IgD-negative memory B cell (primary cell): ENCODE measurements around the gene AKT1. TPM values are rescaled to one million over a fixed set of nuclear protein-coding genes. Genes with fewer than 3 reads are reported as not detected.
A peak's percentile ranks its signal among the peaks of the same experiment; 100 is the strongest.

ENCODE experiments used
- H3K27ac Mint-ChIP-seq, 3 donors: one replicate each; pipeline ENCODE4 v1.8.0; 2020 to 2022; ENCODE audit warnings: mild to moderate bottlenecking in 3 of 3, mixed read lengths in 3 of 3, moderate library complexity in 1 of 3
- H3K27me3 Mint-ChIP-seq: one replicate; pipeline ENCODE4 v1.8.0; 2021; ENCODE audit warnings: mixed read lengths
- H3K36me3 Mint-ChIP-seq: one replicate; pipeline ENCODE4 v1.8.0; 2020; ENCODE audit warnings: mild to moderate bottlenecking, mixed read lengths
- H3K4me1 Mint-ChIP-seq, 3 donors: one replicate each; pipeline ENCODE4 v1.8.0; 2020 to 2022; ENCODE audit warnings: mixed read lengths in 3 of 3, mild to moderate bottlenecking in 1 of 3
- H3K4me3 Mint-ChIP-seq, 4 donors: one replicate each; pipeline ENCODE4 v1.8.0; 2020 to 2022; ENCODE audit warnings: mild to moderate bottlenecking in 4 of 4, mixed read lengths in 4 of 4, moderate library complexity in 3 of 4
- H3K9me3 Mint-ChIP-seq, 3 donors: one replicate each; pipeline ENCODE4 v1.8.0; 2020 to 2021; ENCODE audit warnings: mixed read lengths in 3 of 3, mild to moderate bottlenecking in 1 of 3
- polyA plus RNA-seq: library from polyadenylated mRNA; unstranded; fragments of 300-500 nt; fragmentation: Illumina TruSeq; gene quantifications from one replicate; pipeline ENCODE4 v1.2.3, GENCODE V29; 2021

AKT1 gene
- polyA plus RNA-seq, 1 donor from 2014 or later: 8.2 TPM

DNA sequence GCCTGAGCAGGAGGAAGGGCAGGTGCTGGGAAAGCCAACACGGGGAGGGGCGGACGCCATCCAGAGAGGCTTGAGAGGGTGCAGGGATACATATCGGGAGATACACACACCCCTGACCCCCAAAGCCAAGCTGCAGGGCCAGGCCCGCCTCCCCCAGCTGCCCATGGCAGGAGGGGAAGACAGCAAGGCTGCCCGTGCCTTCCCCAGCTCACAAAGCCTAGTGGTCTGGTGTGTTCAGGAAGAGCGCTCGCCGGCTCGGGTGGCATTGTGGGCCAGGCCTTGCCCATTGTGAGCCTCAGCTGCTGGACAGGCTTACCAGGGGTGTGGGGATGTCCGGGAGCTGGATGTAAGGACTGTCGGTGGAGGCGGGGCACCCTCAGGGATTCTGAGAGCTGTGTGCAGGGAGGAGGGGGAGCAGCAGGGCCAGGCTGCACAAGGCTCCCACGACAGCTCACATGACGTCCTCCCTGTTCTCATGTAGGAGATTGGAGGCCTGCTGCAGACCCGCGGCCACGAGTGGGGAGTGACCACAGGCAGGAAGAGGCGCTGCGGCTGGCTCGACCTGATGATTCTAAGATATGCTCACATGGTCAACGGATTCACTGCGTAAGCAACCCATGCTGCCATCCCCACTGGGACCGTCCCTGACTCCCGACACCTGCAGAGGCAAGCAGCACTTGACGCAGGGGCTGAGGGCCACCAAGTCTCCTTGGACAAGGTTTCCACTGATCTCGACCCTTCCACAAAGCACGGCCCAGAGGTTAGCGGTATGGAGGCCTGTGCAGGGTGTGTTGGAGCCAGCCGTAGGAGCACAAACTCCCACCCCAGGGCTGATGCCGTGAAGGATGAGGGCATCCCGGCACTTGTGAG is 52.7 kb downstream of the AKT1 start:
- H3K27ac Mint-ChIP-seq: no peak overlapping the region
- peak overlapping the region in 1 of 4 donors; percentile 49 for H3K4me3 Mint-ChIP-seq
- H3K4me1 Mint-ChIP-seq: peaks cover 0 to 2% (median 0%) of the 10 kb centered on the region in 3 donors
- no peaks in the 10 kb centered on the region for H3K36me3 Mint-ChIP-seq
- H3K27me3 Mint-ChIP-seq: peaks cover 2% of the 10 kb centered on the region
- H3K9me3 Mint-ChIP-seq: no peaks in the 10 kb centered on the region

DNA sequence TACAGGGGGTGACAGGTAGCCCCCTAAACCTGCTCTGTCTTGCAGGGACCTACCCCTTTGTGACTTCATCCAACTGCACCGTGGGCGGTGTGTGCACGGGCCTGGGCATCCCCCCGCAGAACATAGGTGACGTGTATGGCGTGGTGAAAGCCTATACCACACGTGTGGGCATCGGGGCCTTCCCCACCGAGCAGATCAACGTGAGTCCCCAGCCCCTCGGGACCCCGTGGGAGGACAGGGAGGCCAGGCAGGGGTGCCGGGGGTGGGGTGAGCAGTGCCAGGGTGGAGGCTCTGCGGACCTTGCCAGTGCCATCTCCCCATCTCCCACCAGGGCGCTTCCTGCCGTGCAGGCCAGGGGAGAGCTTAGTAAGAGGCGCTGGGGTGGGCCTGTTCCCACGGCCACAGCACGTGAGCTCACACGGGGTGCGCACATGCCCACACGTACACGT is 53.7 kb downstream of the AKT1 start:
- Mint-ChIP-seq H3K27ac (no peak overlapping the region), H3K27me3 (peaks cover 2% of the 10 kb centered on the region), H3K9me3 (no peaks in the 10 kb centered on the region), H3K36me3 (no peaks in the 10 kb centered on the region), H3K4me3 (no peak overlapping the region), H3K4me1 (peaks cover 0 to 2% (median 0%) of the 10 kb centered on the region in 3 donors)

DNA sequence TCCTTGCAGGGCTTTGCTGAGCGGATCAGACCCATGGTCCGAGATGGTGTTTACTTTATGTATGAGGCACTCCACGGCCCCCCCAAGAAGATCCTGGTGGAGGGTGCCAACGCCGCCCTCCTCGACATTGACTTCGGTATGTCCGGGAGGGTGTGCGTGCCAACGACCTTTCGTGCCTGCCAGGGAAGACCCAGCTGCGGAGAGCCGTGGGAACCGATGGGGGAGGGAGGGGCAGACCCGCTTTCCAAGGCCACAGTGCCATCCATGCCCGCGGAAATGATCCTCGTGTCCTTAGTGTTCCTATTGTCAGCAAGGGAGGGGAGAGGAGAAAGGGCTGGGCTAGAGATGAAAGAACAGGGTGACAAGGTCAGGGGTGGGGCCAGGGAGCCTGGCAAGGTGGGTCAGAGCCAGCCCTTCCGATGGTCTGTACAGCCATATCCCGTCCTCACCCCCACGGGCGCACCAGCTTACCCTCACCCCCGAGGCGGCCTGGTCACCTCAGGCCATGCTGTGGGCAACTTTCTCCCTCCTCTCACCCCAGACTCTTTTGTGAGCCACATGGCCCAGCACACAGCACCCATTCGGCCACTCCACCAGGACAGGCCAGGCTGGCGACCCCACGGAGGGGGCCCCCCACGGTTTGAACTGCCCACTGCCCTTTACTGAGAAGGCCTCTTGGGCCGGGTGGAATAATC is 54.3 kb downstream of the AKT1 start:
- Mint-ChIP-seq H3K36me3 (no peaks in the 10 kb centered on the region), H3K4me3 (no peak overlapping the region), H3K9me3 (no peaks in the 10 kb centered on the region), H3K27me3 (peaks cover 2% of the 10 kb centered on the region), H3K4me1 (peaks cover 0 to 2% (median 0%) of the 10 kb centered on the region in 3 donors), H3K27ac (no peak overlapping the region)

DNA sequence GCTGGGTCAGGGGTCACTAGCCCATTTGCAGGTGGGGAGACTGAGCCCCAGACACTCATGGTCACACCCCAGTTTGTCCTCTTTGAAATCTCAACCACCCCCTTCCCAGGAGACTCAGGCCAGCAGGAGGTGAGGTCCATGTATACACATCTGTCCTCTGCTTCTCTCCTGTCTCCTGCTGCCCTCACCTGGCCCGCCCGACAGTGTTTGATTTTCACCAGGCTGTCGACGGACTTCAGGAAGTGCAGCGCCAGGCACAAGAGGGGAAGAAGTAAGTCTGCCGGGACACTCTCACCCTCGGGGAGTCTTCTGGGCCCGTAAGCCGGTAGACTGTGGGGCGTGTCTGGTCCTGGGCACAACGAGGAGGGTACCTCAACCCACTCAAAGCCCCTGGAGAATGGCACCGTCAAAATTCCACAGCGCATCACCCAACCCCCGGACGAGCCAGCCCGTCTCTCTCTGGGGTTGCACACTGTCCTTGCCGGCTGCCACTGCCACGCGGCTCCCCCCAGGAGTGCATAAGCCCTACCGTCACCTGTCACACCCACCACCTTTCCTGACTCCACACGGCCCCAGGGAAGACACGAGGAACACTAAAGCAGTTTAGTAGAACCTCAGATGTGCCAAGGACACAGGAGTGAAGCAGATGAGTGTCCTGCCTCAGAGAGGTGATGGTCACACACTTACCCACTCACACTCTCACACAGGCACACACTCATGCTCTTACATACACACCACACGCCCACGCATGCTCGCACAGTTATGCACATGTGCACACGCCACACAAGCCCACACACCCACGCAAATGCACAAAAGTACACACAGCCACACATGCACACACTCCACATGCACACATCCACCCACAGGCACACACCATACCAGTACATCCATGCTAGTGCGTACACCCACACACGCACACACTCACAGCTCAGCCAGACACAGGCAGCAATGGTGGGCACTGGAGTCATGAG is 55.7 kb downstream of the AKT1 start:
- H3K27me3 Mint-ChIP-seq: peaks cover 2% of the 10 kb centered on the region

GRCh38 chr14:104739026-104739425 is 56.5 kb downstream of the AKT1 start:
- Mint-ChIP-seq H3K27ac (no peak overlapping the region), H3K4me1 (no peaks in the 10 kb centered on the region), H3K36me3 (no peaks in the 10 kb centered on the region), H3K27me3 (peaks cover 2% of the 10 kb centered on the region), H3K9me3 (no peaks in the 10 kb centered on the region), H3K4me3 (no peak overlapping the region)

More for the DNA sequence above, 55.7 kb downstream of the AKT1 start:
- no peaks in the 10 kb centered on the region for H3K9me3 Mint-ChIP-seq
- no peaks in the 10 kb centered on the region for H3K4me1 Mint-ChIP-seq
- H3K36me3 Mint-ChIP-seq: no peaks in the 10 kb centered on the region
- H3K27ac Mint-ChIP-seq: no peak overlapping the region
- peak overlapping the region in 1 of 4 donors; percentile 0 for H3K4me3 Mint-ChIP-seq

DNA sequence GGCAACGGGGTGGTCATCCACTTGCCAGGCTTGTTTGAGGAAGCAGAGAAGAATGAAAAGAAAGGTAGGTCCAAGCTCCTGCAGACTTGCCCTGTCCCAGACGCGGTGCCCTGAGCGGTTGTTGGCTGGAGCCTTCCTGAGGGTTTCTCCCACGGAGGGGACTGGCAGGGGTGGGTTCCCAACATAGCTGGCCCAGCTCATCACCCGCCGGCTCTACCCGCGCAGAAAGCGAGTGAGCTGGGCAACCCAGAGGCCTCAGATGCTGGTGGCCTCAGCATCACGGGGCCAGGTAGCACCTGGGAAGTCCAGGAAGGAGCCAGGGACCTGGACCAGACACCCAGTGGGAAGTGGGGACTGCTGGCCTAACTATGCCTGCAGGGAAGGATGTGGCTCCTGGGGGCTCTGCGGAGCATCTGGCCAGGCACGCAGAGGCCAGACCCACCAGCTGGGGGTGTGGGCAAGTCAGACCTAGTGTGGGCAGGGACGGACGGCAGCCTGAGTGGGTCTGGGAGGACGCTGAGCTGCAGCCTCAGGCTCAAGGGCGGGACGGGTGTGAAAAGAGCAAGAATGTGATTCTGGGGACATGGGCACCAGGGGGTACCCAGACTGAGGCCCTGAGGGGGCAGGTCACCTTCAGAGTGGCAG is 57.1 kb downstream of the AKT1 start:
- peak overlapping the region in 1 of 3 donors; percentile 23 for H3K27ac Mint-ChIP-seq
- H3K4me1 Mint-ChIP-seq: no peaks in the 10 kb centered on the region
- H3K9me3 Mint-ChIP-seq: no peaks in the 10 kb centered on the region
- H3K36me3 Mint-ChIP-seq: no peaks in the 10 kb centered on the region
- H3K4me3 Mint-ChIP-seq: no peak overlapping the region
- peaks cover 2% of the 10 kb centered on the region for H3K27me3 Mint-ChIP-seq

DNA sequence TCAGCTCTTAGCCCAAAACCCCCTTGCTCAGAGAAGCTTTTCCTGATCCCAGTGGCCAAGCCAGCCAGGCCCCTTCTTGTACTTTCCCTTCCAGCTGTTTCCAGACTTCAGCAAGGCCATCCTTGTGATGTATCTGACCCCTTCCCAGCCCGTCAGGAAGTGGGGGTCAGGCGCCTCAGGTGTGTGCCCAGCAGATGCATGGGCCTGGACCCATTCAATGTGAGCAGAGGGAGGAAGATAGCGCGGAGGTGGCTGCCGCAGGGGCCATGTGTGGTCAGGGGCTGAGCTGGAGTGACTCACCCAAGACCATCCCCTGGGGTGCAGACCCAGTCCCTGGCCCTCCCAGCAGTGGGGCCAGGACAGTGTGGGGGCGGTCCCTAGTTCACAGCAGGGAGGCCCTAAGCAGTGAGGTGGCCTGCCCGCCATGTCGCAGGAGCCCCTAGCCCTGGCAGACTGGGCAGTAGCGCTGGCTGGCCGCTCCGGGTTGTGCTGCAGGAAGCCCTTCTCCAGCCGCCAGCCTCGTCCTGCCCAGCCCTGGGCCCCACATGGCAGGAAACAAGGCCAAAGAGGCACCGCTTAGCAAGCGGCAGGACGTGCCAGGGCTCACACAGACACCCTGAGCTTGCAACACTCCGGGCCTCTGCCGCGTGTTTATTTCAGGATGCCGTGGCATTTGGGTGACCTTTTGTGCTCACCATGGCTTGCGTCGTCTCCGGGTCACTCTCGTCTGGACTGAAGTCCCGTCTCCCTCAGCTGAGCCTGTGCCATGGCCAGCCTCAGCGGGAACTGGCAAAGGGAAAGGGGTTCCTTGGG is 59.5 kb downstream of the AKT1 start:
- H3K27ac Mint-ChIP-seq: no peak overlapping the region
- no peaks in the 10 kb centered on the region for H3K36me3 Mint-ChIP-seq
- no peaks in the 10 kb centered on the region for H3K9me3 Mint-ChIP-seq
- H3K27me3 Mint-ChIP-seq: peaks cover 2% of the 10 kb centered on the region
- H3K4me1 Mint-ChIP-seq: no peaks in the 10 kb centered on the region
- H3K4me3 Mint-ChIP-seq: no peak overlapping the region

GRCh38 chr14:104734991-104735779 is 60.4 kb downstream of the AKT1 start:
- no peaks in the 10 kb centered on the region for H3K36me3 Mint-ChIP-seq
- no peaks in the 10 kb centered on the region for H3K9me3 Mint-ChIP-seq
- H3K4me3 Mint-ChIP-seq: no peak overlapping the region
- H3K27ac Mint-ChIP-seq: no peak overlapping the region
- H3K27me3 Mint-ChIP-seq: peaks cover 2% of the 10 kb centered on the region
- no peaks in the 10 kb centered on the region for H3K4me1 Mint-ChIP-seq

DNA sequence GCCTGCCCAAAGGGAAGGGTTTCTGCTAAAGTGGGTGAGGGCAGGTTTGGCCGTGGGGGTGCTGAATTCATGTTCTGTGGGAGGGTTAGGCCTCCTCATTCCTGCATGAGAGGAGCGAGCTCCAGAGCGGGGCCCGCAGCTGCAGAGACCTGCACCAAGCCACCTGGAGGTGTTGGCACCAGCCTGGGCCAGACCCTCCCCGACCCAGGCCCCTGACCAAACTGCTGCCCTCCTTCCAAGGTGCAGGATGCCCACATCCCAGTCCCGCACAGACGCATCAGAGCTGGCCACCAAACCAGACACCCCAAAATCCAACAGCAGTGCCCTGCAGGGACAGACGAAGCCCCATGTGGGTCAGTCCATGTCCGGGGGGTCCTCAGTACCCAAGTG is 61.0 kb downstream of the AKT1 start:
- Mint-ChIP-seq H3K27ac (no peak overlapping the region), H3K27me3 (peaks cover 2% of the 10 kb centered on the region), H3K4me3 (no peak overlapping the region), H3K9me3 (no peaks in the 10 kb centered on the region), H3K4me1 (no peaks in the 10 kb centered on the region), H3K36me3 (no peaks in the 10 kb centered on the region)

DNA sequence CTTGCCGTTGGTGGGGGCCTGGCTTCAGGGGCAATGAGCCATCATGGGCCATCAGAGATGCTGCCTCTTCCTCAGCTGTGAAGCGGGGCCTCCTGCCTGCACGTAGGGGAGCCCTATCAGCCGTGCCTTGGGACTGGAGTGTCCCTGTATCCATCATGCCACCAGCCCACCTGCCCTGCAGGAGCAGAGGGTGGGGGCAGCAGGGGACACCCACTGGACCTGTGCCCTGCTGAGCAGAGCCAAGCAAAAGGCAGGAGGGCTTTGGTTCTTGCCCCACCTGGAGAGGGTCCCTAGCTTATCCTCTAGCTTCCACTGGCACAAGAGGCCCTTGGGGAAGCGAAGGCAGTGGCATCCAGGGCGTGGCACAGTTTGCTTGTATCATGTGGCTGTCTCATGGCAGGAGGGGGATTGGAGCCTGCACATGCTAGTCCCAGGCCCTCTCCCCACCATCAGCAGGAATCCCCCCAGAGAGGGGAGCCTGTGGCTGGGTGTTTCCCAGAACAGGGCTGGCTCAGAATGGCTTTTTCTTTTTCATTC is 61.4 kb downstream of the AKT1 start:
- H3K36me3 Mint-ChIP-seq: no peaks in the 10 kb centered on the region
- no peak overlapping the region for H3K27ac Mint-ChIP-seq
- no peaks in the 10 kb centered on the region for H3K9me3 Mint-ChIP-seq
- peaks cover 2% of the 10 kb centered on the region for H3K27me3 Mint-ChIP-seq
- H3K4me3 Mint-ChIP-seq: peak overlapping the region in 1 of 4 donors; percentile 12
- no peaks in the 10 kb centered on the region for H3K4me1 Mint-ChIP-seq

DNA sequence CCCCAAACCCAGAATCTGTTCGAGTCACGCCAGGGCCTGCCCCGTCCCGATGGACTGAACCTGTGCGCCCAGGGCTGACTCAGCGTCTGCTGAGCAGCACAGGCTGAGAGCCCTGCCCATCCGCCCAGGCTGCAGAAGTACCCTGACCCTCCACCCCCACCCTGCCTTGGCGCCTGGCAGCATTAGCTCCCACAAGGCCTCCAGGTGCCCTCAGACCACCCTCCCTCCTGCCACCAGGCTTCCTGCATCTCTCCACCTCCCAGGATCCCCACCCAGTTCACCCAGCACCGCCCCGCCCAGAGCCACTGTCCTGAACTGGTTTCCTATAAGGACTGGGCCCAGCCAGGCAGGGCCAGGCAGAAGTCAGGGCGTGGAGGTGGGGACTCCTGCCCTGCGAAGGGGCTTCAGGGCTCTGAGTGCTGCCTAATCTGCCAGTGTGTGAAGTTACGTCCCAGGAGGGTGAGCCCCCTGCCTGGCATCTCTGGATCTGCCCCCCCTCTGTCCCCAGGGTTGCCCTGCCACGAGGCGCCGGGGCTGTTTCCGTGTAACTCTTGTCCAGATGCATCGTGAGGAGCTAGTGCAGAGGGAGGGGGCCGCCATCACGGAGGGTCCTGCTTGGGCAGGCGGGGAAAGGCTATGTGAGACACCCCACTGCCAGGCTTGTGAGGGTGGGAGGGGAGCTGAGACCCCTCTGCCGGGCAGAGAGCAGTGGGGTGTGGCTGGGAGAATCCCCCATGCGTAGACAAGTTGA is 62.4 kb downstream of the AKT1 start:
- Mint-ChIP-seq H3K36me3 (no peaks in the 10 kb centered on the region), H3K9me3 (no peaks in the 10 kb centered on the region), H3K27ac (no peak overlapping the region), H3K4me3 (no peak overlapping the region), H3K4me1 (no peaks in the 10 kb centered on the region), H3K27me3 (peaks cover 2% of the 10 kb centered on the region)

GRCh38 chr14:104732355-104732804 is 63.2 kb downstream of the AKT1 start:
- Mint-ChIP-seq H3K9me3 (no peaks in the 10 kb centered on the region), H3K4me3 (no peak overlapping the region), H3K27ac (no peak overlapping the region), H3K36me3 (no peaks in the 10 kb centered on the region), H3K27me3 (peaks cover 4% of the 10 kb centered on the region), H3K4me1 (peaks cover 0 to 2% (median 0%) of the 10 kb centered on the region in 3 donors)
